ENCODE measurements around the gene TOX2. TPM values are rescaled to one million over a fixed set of nuclear protein-coding genes. Genes with fewer than 3 reads are reported as not detected.

TOX2 gene
- total and polyA plus RNA-seq, 9 donors = 0.69 to 5.6 (median 1.8) TPM

DNA sequence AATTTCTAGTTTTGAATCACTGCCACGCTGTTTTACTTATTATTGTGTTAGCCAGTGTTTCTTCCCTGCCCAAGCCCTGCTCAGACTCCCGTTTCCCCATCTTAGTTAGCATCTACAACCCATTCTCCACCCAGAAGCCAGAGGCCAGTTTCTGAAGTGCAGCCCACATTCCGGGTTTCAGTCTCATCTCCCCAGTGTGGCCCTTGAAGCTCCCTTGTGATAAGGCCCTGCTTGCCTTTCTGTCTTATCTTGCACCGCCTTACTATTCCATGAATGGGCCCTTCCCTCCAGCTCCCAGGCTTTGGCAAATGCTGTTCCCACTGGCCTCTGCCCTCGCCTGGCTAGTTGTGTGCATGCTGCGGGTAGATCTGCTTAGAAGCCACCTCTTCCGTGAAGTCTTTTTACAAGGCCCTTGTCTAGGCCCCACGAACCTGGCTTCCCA is 41.1 kb downstream of the TOX2 start:
- H3K4me1 ChIP-seq (ENCODE audit: insufficient read depth) = peaks cover 14% of the 10 kb centered on the region

GRCh38 chr20:43957392-43957791 is 42.7 kb downstream of the TOX2 start:
- H3K27ac ChIP-seq = no peak overlapping the region
- no peak overlapping the region for H3K4me3 ChIP-seq
- no peaks in the 10 kb centered on the region for H3K9me3 ChIP-seq
- WGBS, 3 donors = 73 to 85% (median 76%) methylated on average over 3 of the region's 3 CpGs
- no peak for DNase-seq
- intact Hi-C loops (cut with DNase I) = no loop called here
- TF ChIP-seq, protein P1, sequence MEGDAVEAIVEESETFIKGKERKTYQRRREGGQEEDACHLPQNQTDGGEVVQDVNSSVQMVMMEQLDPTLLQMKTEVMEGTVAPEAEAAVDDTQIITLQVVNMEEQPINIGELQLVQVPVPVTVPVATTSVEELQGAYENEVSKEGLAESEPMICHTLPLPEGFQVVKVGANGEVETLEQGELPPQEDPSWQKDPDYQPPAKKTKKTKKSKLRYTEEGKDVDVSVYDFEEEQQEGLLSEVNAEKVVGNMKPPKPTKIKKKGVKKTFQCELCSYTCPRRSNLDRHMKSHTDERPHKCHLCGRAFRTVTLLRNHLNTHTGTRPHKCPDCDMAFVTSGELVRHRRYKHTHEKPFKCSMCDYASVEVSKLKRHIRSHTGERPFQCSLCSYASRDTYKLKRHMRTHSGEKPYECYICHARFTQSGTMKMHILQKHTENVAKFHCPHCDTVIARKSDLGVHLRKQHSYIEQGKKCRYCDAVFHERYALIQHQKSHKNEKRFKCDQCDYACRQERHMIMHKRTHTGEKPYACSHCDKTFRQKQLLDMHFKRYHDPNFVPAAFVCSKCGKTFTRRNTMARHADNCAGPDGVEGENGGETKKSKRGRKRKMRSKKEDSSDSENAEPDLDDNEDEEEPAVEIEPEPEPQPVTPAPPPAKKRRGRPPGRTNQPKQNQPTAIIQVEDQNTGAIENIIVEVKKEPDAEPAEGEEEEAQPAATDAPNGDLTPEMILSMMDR (IDR thresholded peaks at IDR 0.05) = no peak
- TF ChIP-seq EP300 (IDR thresholded peaks at IDR 0.05) (no peak), POLR2A (IDR thresholded peaks at IDR 0.05) (no peak)
- H3K36me3 ChIP-seq = no peaks in the 10 kb centered on the region
- H3K4me1 ChIP-seq (ENCODE audit: insufficient read depth) = peaks cover 14% of the 10 kb centered on the region
- H3K27me3 ChIP-seq = no peaks in the 10 kb centered on the region

More for the DNA sequence above, 41.1 kb downstream of the TOX2 start:
- H3K27ac ChIP-seq = no peak overlapping the region
- no peak overlapping the region for H3K4me3 ChIP-seq
- no peaks in the 10 kb centered on the region for H3K9me3 ChIP-seq
- H3K36me3 ChIP-seq = no peaks in the 10 kb centered on the region
- H3K27me3 ChIP-seq = no peaks in the 10 kb centered on the region
- DNase-seq = no peak
- TF ChIP-seq, protein P1 (IDR thresholded peaks at IDR 0.05) = no peak
- no peak for TF ChIP-seq POLR2A (IDR thresholded peaks at IDR 0.05)
- WGBS, 3 donors = 66 to 69% (median 67%) methylated on average over 8 of the region's 8 CpGs
- intact Hi-C loops (cut with DNase I) = no loop called here

DNA sequence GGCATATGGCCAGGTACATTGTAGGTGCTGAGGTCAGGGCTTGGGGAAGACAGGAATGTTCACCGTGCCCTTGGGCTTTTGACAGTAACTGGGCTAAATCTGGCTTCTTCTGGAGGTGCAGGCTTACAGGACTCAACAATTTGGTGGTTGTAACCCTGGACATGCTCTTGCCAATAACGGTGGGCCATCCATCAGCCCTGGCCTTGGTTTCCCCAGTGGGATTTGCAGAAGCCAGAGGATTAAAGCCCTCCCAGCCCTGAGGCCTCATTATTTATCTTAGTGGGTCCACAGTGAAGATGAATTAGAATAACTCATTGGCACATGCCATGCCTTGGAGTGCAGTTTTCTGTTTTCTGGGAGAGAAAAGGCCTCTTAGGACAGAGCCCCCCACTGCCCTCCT is 44.0 kb downstream of the TOX2 start:
- Histone ChIP-seq H3K27me3 (no peaks in the 10 kb centered on the region), H3K4me3 (no peak overlapping the region), H3K9me3 (no peaks in the 10 kb centered on the region), H3K27ac (no peak overlapping the region), H3K36me3 (no peaks in the 10 kb centered on the region), H3K4me1 (ENCODE audit: insufficient read depth) (peaks cover 14% of the 10 kb centered on the region)
- TF ChIP-seq POLR2A (IDR thresholded peaks at IDR 0.05) (no peak), EP300 (IDR thresholded peaks at IDR 0.05) (no peak)
- DNase-seq = no peak
- 81 to 87% (median 82%) methylated on average over 2 of the region's 2 CpGs for WGBS, 3 donors
- intact Hi-C loops (cut with DNase I) = no loop called here

GRCh38 chr20:43959079-43959919 is 44.6 kb downstream of the TOX2 start:
- Histone ChIP-seq H3K27me3 (no peaks in the 10 kb centered on the region), H3K9me3 (no peaks in the 10 kb centered on the region), H3K4me3 (no peak overlapping the region), H3K36me3 (no peaks in the 10 kb centered on the region), H3K27ac (no peak overlapping the region), H3K4me1 (ENCODE audit: insufficient read depth) (peaks cover 14% of the 10 kb centered on the region)
- TF ChIP-seq, protein P1 (IDR thresholded peaks at IDR 0.05) = no peak
- intact Hi-C loops (cut with DNase I) = no loop called here
- no peak for DNase-seq
- WGBS, 3 donors = 11 to 22% (median 16%) methylated on average over 19 of the region's 19 CpGs

DNA sequence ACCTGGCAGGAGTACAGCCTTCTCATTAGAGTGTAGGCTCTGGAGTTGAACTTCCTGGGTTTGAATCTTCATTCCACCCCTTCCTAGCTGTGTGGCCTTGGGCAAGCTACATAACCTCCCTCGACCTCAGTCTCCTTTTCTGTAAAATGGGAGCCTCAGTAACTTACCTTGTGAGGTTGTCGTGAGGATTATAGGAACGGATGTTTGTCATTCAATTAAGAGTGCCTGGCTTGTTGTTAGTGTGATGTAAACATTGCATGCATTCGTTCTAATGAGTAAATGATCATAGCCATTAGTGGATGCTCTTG is 45.2 kb downstream of the TOX2 start:
- Histone ChIP-seq H3K4me1 (ENCODE audit: insufficient read depth) (peaks cover 11% of the 10 kb centered on the region), H3K9me3 (no peaks in the 10 kb centered on the region), H3K36me3 (no peaks in the 10 kb centered on the region), H3K27ac (no peak overlapping the region), H3K27me3 (no peaks in the 10 kb centered on the region), H3K4me3 (no peak overlapping the region)
- intact Hi-C loops (cut with DNase I) = no loop called here
- 75 to 80% (median 77%) methylated on average over 4 of the region's 4 CpGs for WGBS, 3 donors
- no peak for DNase-seq
- TF ChIP-seq, protein P1 (IDR thresholded peaks at IDR 0.05) = no peak
- no peak for TF ChIP-seq EP300 (IDR thresholded peaks at IDR 0.05)
- TF ChIP-seq POLR2A (IDR thresholded peaks at IDR 0.05) = no peak

All from ovary (tissue), 9 donors.